BLaER1 (cell line): ENCODE data around the gene CDSN.

Experiments used
- H3K27ac ChIP-seq: shearing (Covaris generic); formaldehyde crosslinking; 2 replicates; pipeline ENCODE4 v1.8.1; 2022
- H3K27me3 ChIP-seq: shearing (Covaris generic); formaldehyde crosslinking; 2 replicates; pipeline ENCODE4 v1.8.1; 2022
- H3K36me3 ChIP-seq: shearing (Covaris generic); formaldehyde crosslinking; 2 replicates; pipeline ENCODE4 v1.8.1; 2022
- H3K4me1 ChIP-seq: shearing (Covaris generic); formaldehyde crosslinking; 2 replicates; pipeline ENCODE4 v1.8.1; 2022
- H3K4me2 ChIP-seq: shearing (Covaris generic); formaldehyde crosslinking; 2 replicates; pipeline ENCODE4 v1.8.1; 2022
- H3K4me3 ChIP-seq: shearing (Covaris generic); formaldehyde crosslinking; 2 replicates; pipeline ENCODE4 v1.8.1; 2022
- H3K9ac ChIP-seq: shearing (Covaris generic); formaldehyde crosslinking; 2 replicates; pipeline ENCODE4 v1.8.1; 2022
- H3K9me3 ChIP-seq: shearing (Covaris generic); formaldehyde crosslinking; 2 replicates; pipeline ENCODE4 v1.8.1; 2022
- H4K20me1 ChIP-seq: shearing (Covaris generic); formaldehyde crosslinking; 2 replicates; pipeline ENCODE4 v1.8.1; 2022
- Cebpa-rat ChIP-seq: shearing (Covaris generic); IDR thresholded peaks from 2 replicates; pipeline ENCODE4 v1.8.1; 2022

CDSN gene

DNA sequence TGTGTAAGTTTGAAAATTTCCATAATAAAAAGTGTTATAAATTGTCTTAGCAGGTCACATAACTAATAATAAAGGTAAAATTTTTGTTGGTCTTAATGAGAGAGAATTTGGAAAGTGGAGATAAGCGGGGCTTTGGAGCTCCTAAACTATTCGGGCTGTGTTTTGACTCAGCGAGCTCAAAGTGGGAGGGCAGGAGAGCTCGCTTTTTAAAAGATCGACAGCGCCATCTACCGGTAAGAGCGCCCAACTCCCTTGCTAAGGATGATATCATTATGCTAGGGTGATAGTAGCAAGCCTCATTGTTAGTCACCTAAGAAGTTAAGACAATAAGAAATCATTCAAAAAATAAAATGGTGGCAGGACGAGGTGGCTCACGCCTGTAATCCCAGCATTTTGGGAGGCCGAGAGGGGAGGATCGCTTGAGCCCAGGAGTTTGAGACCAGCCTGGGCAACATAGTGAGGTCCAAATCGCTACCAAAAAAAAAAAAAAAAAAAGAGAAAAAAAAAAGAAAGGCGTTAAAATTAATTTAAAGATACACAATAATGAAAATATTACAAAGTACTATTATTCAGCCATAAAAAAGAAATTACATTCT is 32.7 kb downstream of the CDSN start:
- Histone ChIP-seq H3K4me3 (no peak overlapping the region), H3K9ac (no peak overlapping the region), H3K9me3 (no peaks in the 10 kb centered on the region), H3K4me2 (0 out of 2 replicates have a peak overlapping the region, but pooled peaks have one; percentile 30), H3K36me3 (no peaks in the 10 kb centered on the region), H3K27ac (no peak overlapping the region), H3K4me1 (peaks cover 37% of the 10 kb centered on the region), H4K20me1 (no peaks in the 10 kb centered on the region), H3K27me3 (no peaks in the 10 kb centered on the region)
- no peak for TF ChIP-seq Cebpa-rat

DNA sequence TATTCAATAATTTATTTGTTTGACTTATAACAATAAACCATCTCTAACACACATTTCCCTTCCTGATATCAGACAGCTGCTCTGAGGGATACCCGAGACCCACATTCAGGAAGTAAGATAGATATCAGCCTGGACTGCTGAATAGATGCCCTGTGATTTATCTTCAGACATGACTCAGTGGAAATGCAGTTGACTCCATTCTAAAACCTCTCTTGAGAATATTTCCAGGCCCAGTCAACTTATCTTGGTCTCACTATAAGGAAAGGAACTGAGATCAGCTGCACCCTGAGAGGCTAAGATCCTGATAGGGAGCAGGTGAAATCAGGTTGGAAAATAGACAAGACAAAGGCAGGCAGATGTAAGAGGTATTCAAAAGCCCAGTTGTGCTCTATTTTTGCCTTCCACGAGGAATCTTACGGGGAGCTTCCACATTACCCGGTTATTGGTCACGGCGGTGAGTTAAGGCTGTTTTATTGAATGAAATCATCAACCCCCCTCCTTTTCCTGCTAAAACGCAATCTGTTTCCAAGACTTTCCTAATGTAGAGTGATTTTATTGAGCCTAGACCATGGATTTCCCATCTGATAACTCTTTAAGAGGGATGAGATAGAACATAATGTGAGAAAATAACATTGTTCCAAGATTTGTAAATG is 33.3 kb downstream of the CDSN start:
- TF ChIP-seq Cebpa-rat = no peak
- Histone ChIP-seq H3K27ac (no peak overlapping the region), H3K27me3 (no peaks in the 10 kb centered on the region), H4K20me1 (no peaks in the 10 kb centered on the region), H3K36me3 (no peaks in the 10 kb centered on the region), H3K4me1 (peaks cover 40% of the 10 kb centered on the region), H3K4me3 (no peak overlapping the region), H3K9me3 (no peaks in the 10 kb centered on the region), H3K4me2 (peak overlapping the region; percentile 30), H3K9ac (no peak overlapping the region)

DNA sequence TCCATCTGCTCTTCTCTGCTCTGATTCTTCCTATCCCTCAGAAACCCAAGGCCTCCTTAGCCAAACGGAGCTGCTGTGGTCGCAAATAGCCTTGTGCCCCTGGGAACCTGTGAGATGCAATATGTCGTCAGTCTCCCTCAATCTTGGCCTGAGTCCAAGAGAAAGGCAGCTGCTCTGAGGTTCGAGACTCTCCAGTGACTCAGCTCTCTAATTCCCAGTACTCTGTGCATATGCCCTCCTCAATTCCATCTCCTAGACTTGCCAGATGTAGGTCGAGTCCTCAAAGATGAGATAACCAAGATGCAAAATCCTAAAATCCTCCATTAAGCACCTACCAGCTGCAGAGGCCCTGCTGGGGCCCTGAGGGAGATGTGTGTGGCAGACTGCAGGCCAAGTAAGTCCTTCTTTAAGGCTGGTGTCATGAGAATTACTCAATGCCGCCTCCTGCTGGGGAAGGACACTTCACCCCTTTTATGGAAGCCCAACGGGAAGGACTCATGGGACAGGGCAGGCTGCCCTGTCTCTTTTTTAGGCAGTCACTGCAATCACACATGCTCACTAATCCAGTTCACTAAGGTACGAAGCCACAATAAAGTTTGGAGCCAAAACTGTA is 36.4 kb downstream of the CDSN start:
- peak overlapping the region; percentile 41 for H3K4me2 ChIP-seq
- no peak for TF ChIP-seq Cebpa-rat

DNA sequence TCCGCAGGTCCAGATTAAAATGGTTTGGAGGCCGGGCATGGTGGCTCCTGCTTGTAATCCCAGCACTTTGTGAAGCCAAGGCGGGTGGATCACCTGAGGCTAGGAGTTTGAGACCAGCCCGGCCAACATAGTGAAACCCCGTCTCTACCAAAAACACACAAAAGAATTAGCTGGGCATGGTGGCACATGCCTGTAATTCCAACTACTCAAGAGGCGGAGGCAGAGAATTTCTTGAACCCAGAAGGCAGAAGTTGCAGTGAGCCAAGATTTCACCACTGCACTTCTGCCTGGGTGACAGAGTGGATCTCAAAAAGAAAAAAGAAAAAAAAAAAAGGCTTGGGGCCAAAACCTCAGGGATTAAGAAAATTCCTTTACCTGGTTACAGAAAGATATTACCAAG is 38.4 kb downstream of the CDSN start:
- no peak overlapping the region for H3K4me2 ChIP-seq
- no peaks in the 10 kb centered on the region for H3K27me3 ChIP-seq
- peaks cover 41% of the 10 kb centered on the region for H3K4me1 ChIP-seq
- no peaks in the 10 kb centered on the region for H4K20me1 ChIP-seq
- H3K9ac ChIP-seq = no peak overlapping the region
- no peaks in the 10 kb centered on the region for H3K9me3 ChIP-seq
- no peaks in the 10 kb centered on the region for H3K36me3 ChIP-seq
- no peak overlapping the region for H3K4me3 ChIP-seq
- no peak overlapping the region for H3K27ac ChIP-seq
- no peak for TF ChIP-seq Cebpa-rat

More for the DNA sequence above, 36.4 kb downstream of the CDSN start:
- no peaks in the 10 kb centered on the region for H3K27me3 ChIP-seq
- H3K4me1 ChIP-seq = peaks cover 40% of the 10 kb centered on the region
- no peak overlapping the region for H3K27ac ChIP-seq
- no peaks in the 10 kb centered on the region for H3K9me3 ChIP-seq
- no peaks in the 10 kb centered on the region for H3K36me3 ChIP-seq
- no peak overlapping the region for H3K4me3 ChIP-seq
- no peak overlapping the region for H3K9ac ChIP-seq
- H4K20me1 ChIP-seq = no peaks in the 10 kb centered on the region

DNA sequence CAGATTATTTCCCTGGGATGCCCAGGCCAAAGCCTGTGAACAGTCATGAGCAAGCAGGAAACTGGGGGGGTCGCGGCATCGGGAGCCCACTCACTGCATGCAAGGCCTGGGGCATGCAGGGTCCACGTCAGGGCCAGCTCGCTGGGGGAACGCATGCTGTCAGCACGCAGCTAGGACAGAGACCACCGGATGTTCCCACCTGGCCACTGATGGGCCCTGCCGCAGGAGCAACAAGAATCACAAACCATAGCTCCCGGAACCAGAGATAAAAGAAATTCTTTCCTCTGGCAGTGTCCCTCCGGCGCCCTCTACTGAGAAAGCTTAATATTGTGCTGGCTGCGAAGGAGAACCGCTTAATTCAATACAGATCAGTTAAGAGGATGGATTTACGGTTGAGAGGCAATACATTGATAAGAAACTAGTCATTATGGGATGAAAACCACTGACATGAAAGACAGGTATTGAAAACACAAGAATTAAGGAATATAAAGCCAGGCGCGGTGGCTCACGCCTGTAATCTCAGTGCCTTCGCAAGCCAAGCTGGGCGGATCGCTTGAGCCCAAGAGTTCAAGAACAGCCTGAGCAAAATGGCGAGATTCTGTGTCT is 40.5 kb downstream of the CDSN start:
- H3K27me3 ChIP-seq = no peaks in the 10 kb centered on the region
- H3K4me1 ChIP-seq = peaks cover 39% of the 10 kb centered on the region
- H3K4me2 ChIP-seq = peak overlapping the region; percentile 85
- no peaks in the 10 kb centered on the region for H4K20me1 ChIP-seq
- 0 out of 2 replicates have a peak overlapping the region, but pooled peaks have one; percentile 42 for H3K9ac ChIP-seq
- no peak for TF ChIP-seq Cebpa-rat
- 0 out of 2 replicates have a peak overlapping the region, but pooled peaks have one; percentile 49 for H3K27ac ChIP-seq
- no peaks in the 10 kb centered on the region for H3K9me3 ChIP-seq
- no peaks in the 10 kb centered on the region for H3K36me3 ChIP-seq
- peak overlapping the region; percentile 62 for H3K4me3 ChIP-seq

DNA sequence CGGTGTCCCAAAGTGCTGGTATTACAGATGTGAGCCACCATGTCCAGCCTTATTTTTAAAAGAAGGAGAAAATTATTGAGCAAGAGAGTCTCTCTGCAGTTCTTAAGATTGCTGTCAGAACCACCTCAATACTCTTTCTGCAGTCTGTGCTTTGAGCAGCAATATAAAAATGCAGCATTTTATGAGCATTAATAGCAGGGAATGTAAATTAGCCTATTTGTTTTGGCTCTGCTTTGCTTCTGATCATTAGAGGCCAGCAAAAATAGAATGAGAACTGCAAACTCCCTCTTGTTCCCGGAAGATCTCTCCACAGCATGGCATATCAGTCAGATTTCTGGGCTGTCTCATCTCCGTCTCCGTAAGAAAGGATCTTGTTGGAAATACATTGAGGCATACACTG is 43.6 kb downstream of the CDSN start:
- no peak overlapping the region for H3K27ac ChIP-seq
- H3K4me3 ChIP-seq = no peak overlapping the region
- peak overlapping the region; percentile 22; the same call in 1 of the 2 replicates for H3K4me2 ChIP-seq
- H3K36me3 ChIP-seq = no peaks in the 10 kb centered on the region
- H3K4me1 ChIP-seq = peaks cover 19% of the 10 kb centered on the region
- H3K9me3 ChIP-seq = no peaks in the 10 kb centered on the region
- no peak for TF ChIP-seq Cebpa-rat
- no peaks in the 10 kb centered on the region for H4K20me1 ChIP-seq
- no peak overlapping the region for H3K9ac ChIP-seq
- no peaks in the 10 kb centered on the region for H3K27me3 ChIP-seq

DNA sequence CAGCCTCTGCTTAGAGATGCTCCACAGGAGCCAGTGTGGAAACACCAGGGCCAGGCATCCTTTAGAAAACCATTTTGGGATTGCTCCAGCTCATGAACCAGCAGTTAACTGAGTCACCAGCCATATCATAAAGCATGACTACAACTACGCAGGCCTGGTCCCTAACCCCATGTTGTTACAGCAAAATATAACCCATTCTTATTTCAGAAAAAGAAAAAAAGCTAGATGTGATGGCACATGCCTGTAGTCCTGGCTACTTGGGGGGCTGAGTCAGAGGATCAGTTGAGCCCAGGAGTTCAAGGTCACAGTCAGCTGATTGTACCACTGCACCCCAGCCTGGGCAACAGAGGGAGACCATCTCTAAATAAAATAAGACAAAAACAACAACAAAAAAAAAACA is 44.7 kb downstream of the CDSN start:
- TF ChIP-seq Cebpa-rat = no peak
- peaks cover 19% of the 10 kb centered on the region for H3K4me1 ChIP-seq
- no peak overlapping the region for H3K27ac ChIP-seq
- H3K4me3 ChIP-seq = no peak overlapping the region
- H3K4me2 ChIP-seq = no peak overlapping the region
- H3K9ac ChIP-seq = no peak overlapping the region
- H4K20me1 ChIP-seq = no peaks in the 10 kb centered on the region
- H3K27me3 ChIP-seq = no peaks in the 10 kb centered on the region
- no peaks in the 10 kb centered on the region for H3K9me3 ChIP-seq
- no peaks in the 10 kb centered on the region for H3K36me3 ChIP-seq

DNA sequence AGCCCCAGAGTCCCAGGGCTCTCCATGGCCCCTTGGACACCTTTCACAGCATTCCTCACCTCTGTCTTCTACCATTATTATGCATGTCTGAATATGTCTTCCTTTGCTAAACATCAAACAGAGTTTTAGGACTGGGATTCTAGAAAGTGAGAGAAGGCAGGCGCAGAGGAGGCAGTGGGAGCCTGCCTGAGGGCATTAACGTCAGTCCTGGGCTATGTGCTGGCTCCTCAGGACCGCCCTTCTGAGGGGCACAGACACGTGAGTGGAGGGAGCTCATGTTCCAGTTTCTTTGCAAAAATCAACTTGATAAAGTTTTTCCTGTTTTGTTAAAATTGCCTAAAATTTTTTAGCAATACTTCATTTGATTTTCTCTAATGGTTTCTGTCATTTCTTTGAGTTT is 45.8 kb downstream of the CDSN start:
- no peak for TF ChIP-seq Cebpa-rat
- Histone ChIP-seq H3K4me2 (no peak overlapping the region), H3K9me3 (no peaks in the 10 kb centered on the region), H3K27me3 (no peaks in the 10 kb centered on the region), H3K36me3 (no peaks in the 10 kb centered on the region), H3K4me1 (peaks cover 11% of the 10 kb centered on the region), H4K20me1 (no peaks in the 10 kb centered on the region), H3K27ac (no peak overlapping the region), H3K4me3 (no peak overlapping the region), H3K9ac (no peak overlapping the region)

DNA sequence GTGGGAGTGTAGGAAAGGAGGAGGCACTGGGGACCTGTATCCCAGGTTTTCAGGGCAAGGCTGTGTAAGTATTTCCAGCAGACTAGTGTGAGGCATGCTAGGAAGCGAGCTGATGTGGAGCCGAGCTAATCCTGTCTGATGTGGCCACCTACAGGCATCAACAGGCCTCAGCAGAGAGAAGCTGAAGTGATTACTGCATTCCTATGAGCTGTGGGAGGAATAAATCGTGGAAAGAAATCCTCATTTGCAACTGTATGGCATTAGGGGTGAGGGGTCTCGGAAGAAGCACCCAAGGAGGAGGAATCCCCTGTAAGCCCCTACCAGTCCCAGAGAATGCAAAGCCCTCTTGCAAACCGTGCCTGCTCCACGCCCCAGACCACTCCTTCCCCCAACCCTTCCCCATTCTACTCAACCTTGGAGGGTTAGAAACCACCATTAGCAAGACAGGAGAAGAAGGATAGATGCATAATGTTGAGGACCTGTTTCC is 49.5 kb downstream of the CDSN start:
- Histone ChIP-seq H4K20me1 (no peaks in the 10 kb centered on the region), H3K36me3 (0 out of 2 replicates have a peak, but pooled peaks cover under 1% of the 10 kb centered on the region), H3K4me2 (no peak overlapping the region), H3K9me3 (no peaks in the 10 kb centered on the region), H3K27me3 (no peaks in the 10 kb centered on the region), H3K4me3 (no peak overlapping the region), H3K9ac (no peak overlapping the region), H3K4me1 (no peaks in the 10 kb centered on the region), H3K27ac (no peak overlapping the region)
- no peak for TF ChIP-seq Cebpa-rat
